GM23338 (cell line): ENCODE measurements around the gene GPR158. TPM values are rescaled to one million over a fixed set of nuclear protein-coding genes. Genes with fewer than 3 reads are reported as not detected.

ENCODE experiments used
- ATAC-seq: fragments of 200-7000 bp; cut with Tn5 transposase; 3 replicates; pipeline ENCODE4 v1.9.1; 2020
- DNase-seq: peaks from one replicate; pipeline ENCODE4 v3.0.0-alpha.2; 2015; ENCODE audit warnings: low spot score
- H2AFZ ChIP-seq: fragments of 200-600 bp; sonication (generic); 2 replicates; pipeline ENCODE4 v1.8.0; 2016; ENCODE audit warnings: antibody characterized with exemption, mild to moderate bottlenecking, moderate library complexity
- H3F3A ChIP-seq: fragments of 200-600 bp; sonication (generic); replicated peaks from 2 replicates; pipeline ENCODE4 v1.8.0; 2017; ENCODE audit warnings: antibody characterized with exemption, mixed run types, low read depth
- H3K27ac ChIP-seq: fragments of 200-600 bp; sonication (generic); 2 replicates; pipeline ENCODE4 v1.6.1; 2016; ENCODE audit warnings: low read depth
- H3K27me3 ChIP-seq: fragments of 200-600 bp; sonication (generic); 2 replicates; pipeline ENCODE4 v1.8.0; 2016; ENCODE audit warnings: mild to moderate bottlenecking, mixed run types, moderate library complexity; ENCODE audit not compliant: insufficient read depth
- H3K36me3 ChIP-seq: fragments of 200-600 bp; sonication (generic); 2 replicates; pipeline ENCODE4 v1.8.0; 2016; ENCODE audit warnings: mild to moderate bottlenecking; ENCODE audit not compliant: insufficient read depth
- H3K4me1 ChIP-seq: fragments of 200-600 bp; sonication (generic); 2 replicates; pipeline ENCODE4 v1.8.0; 2016; ENCODE audit warnings: mild to moderate bottlenecking, moderate library complexity; ENCODE audit not compliant: insufficient read depth
- H3K4me2 ChIP-seq: fragments of 200-600 bp; sonication (generic); 2 replicates; pipeline ENCODE4 v1.7.1; 2017; ENCODE audit warnings: mixed run types
- H3K4me3 ChIP-seq: fragments of 200-600 bp; sonication (generic); 2 replicates; pipeline ENCODE4 v1.6.1; 2016; ENCODE audit warnings: mixed run types
- H3K79me2 ChIP-seq: fragments of 200-600 bp; sonication (generic); replicated peaks from 2 replicates; pipeline ENCODE4 v1.8.0; 2017; ENCODE audit warnings: mild to moderate bottlenecking; ENCODE audit not compliant: insufficient read depth
- H3K9me2 ChIP-seq: fragments of 200-600 bp; sonication (generic); 2 replicates; pipeline ENCODE4 v1.8.0; 2017; ENCODE audit not compliant: insufficient read depth
- H4K20me1 ChIP-seq: fragments of 200-600 bp; sonication (generic); replicated peaks from 2 replicates; pipeline ENCODE4 v1.8.0; 2017; ENCODE audit warnings: mild to moderate bottlenecking; ENCODE audit not compliant: insufficient read depth
- H3K27ac Mint-ChIP-seq: 2 replicates; pipeline ENCODE4 v1.8.0; 2020; ENCODE audit warnings: inconsistent platforms, mild to moderate bottlenecking, moderate library complexity, mixed read lengths
- H3K27me3 Mint-ChIP-seq: 3 replicates; pipeline ENCODE4 v1.8.0; 2022; ENCODE audit warnings: low read depth, mild to moderate bottlenecking, moderate library complexity, mixed read lengths, inconsistent platforms; ENCODE audit not compliant: insufficient read depth, poor library complexity
- H3K36me3 Mint-ChIP-seq: 3 replicates; pipeline ENCODE4 v1.8.0; 2021; ENCODE audit warnings: low read depth, mild to moderate bottlenecking, inconsistent platforms, moderate library complexity, mixed read lengths
- H3K4me1 Mint-ChIP-seq: 3 replicates; pipeline ENCODE4 v1.8.0; 2020; ENCODE audit warnings: mild to moderate bottlenecking, inconsistent platforms, mixed read lengths
- H3K4me3 Mint-ChIP-seq: 3 replicates; pipeline ENCODE4 v1.8.0; 2021; ENCODE audit warnings: moderate library complexity, mild to moderate bottlenecking, inconsistent platforms, mixed read lengths
- H3K9me3 Mint-ChIP-seq: 3 replicates; pipeline ENCODE4 v1.8.0; 2020; ENCODE audit warnings: moderate library complexity, mild to moderate bottlenecking, inconsistent platforms, mixed read lengths
- CREB1 ChIP-seq: fragments of 250-450 bp; sonication (Bioruptor Pico); IDR thresholded peaks from 2 replicates; pipeline ENCODE4 v1.5.0; 2020; ENCODE audit warnings: low read depth, mild to moderate bottlenecking, moderate library complexity
- CTCF ChIP-seq, 2 experiments: fragments of 200-600 bp in 1 of 2; sonication (generic) in 1 of 2; conservative IDR thresholded peaks; 2 replicates each; pipeline versions ENCODE4 v1.5.1 to v1.6.1; 2016 to 2017; ENCODE audit warnings: antibody characterized with exemption in 2 of 2, low read depth in 2 of 2, mild to moderate bottlenecking in 2 of 2, moderate library complexity in 1 of 2
- ETS1 ChIP-seq: IDR thresholded peaks from 2 replicates; pipeline ENCODE4 v1.6.1; 2016; ENCODE audit warnings: antibody characterized with exemption
- EZH2 ChIP-seq: fragments of 200-600 bp; sonication (generic); IDR thresholded peaks from one replicate; pipeline ENCODE4 v1.8.0; 2017; ENCODE audit warnings: antibody characterized with exemption, mild to moderate bottlenecking, low read depth; ENCODE audit not compliant: unreplicated experiment
- EZH2phosphoT487 ChIP-seq: fragments of 200-600 bp; sonication (generic); IDR thresholded peaks from one replicate; pipeline ENCODE4 v1.8.1; 2018; ENCODE audit warnings: antibody characterized with exemption; ENCODE audit not compliant: unreplicated experiment
- JUNB ChIP-seq: IDR thresholded peaks from one replicate; pipeline ENCODE4 v1.6.1; 2016; ENCODE audit warnings: antibody characterized with exemption; ENCODE audit not compliant: unreplicated experiment
- NANOG ChIP-seq: IDR thresholded peaks from 2 replicates; pipeline ENCODE4 v1.6.1; 2016; ENCODE audit warnings: antibody characterized with exemption, borderline replicate concordance
- POLR2AphosphoS5 ChIP-seq: IDR thresholded peaks from 2 replicates; pipeline ENCODE4 v1.6.1; 2016; ENCODE audit warnings: antibody characterized with exemption, low read depth
- REST ChIP-seq: IDR thresholded peaks from one replicate; pipeline ENCODE4 v1.6.1; 2018; ENCODE audit warnings: antibody characterized with exemption; ENCODE audit not compliant: unreplicated experiment
- STAT1 ChIP-seq: IDR thresholded peaks from one replicate; pipeline ENCODE4 v1.6.1; 2016; ENCODE audit warnings: antibody characterized with exemption; ENCODE audit not compliant: unreplicated experiment
- ZNF114 ChIP-seq: fragments of 250-450 bp; sonication (Bioruptor Pico); IDR thresholded peaks from 2 replicates; pipeline ENCODE4 v1.5.0; 2020; ENCODE audit warnings: mild to moderate bottlenecking, moderate library complexity
- ZNF331 ChIP-seq: fragments of 250-450 bp; sonication (Bioruptor Pico); IDR thresholded peaks from 2 replicates; pipeline ENCODE4 v1.5.0; 2020; ENCODE audit warnings: low read depth, mild to moderate bottlenecking, moderate library complexity
- ZNF462 ChIP-seq: fragments of 250-450 bp; sonication (Bioruptor Pico); IDR thresholded peaks from 2 replicates; pipeline ENCODE4 v1.5.0; 2020; ENCODE audit warnings: mild to moderate bottlenecking, moderate library complexity
- polyA plus RNA-seq: library from polyadenylated mRNA; unstranded; fragments of >200 nt; fragmentation: Nextera tagmentation; extraction: Ambion mirVana; gene quantifications from 2 replicates; pipeline ENCODE4 v1.2.1, GENCODE V29; 2016
- total RNA-seq: library from RNA; depleted of rRNA; stranded (reverse); fragments of >200 nt; shearing (Covaris generic); gene quantifications from 2 replicates; pipeline ENCODE4 v1.2.3, GENCODE V29; 2014

GPR158 gene
- total and polyA plus RNA-seq, 2 experiments from 2014 or later: 0.13 to 1.5 TPM

- H3K4me3 ChIP-seq: no peak overlapping the region
- Mint-ChIP-seq H3K27ac (no peak overlapping the region), H3K4me1 (peaks cover 3% of the 10 kb centered on the region; the same call in 1 of the 3 replicates), H3K4me3 (no peak overlapping the region), H3K36me3 (no peaks in the 10 kb centered on the region), H3K9me3 (no peaks in the 10 kb centered on the region), H3K27me3 (no peaks in the 10 kb centered on the region)
- no peak overlapping the region for H3K4me2 ChIP-seq
- H4K20me1 ChIP-seq: no peaks in the 10 kb centered on the region
- no peaks in the 10 kb centered on the region for H3K27me3 ChIP-seq
- no peak for DNase-seq
- H2AFZ ChIP-seq: no peak overlapping the region
- H3K79me2 ChIP-seq: no peaks in the 10 kb centered on the region
- H3K27ac ChIP-seq: no peak overlapping the region
- TF ChIP-seq POLR2AphosphoS5: no peak
- no peak for TF ChIP-seq REST
- no peak for TF ChIP-seq ZNF331
- no peak for TF ChIP-seq CREB1 (CRISPR knock-in tag)
- TF ChIP-seq EZH2phosphoT487: no peak
- no peak for TF ChIP-seq STAT1
- TF ChIP-seq ZNF114 (CRISPR knock-in tag): no peak
- no peak for TF ChIP-seq EZH2
- no peak for TF ChIP-seq CTCF (conservative IDR thresholded peaks at IDR 0.05; ENCODE audit: low read depth in 2 of 2)
- TF ChIP-seq ETS1: no peak
- TF ChIP-seq JUNB: no peak
- no peak for TF ChIP-seq NANOG
- no peak for TF ChIP-seq ZNF462 (CRISPR knock-in tag)
- 0 out of 2 replicates have a peak, but pooled peaks cover 4% of the 10 kb centered on the region for H3K9me2 ChIP-seq
- no peak for ATAC-seq
- no peaks in the 10 kb centered on the region for H3K36me3 ChIP-seq
- H3K4me1 ChIP-seq: peaks cover 6% of the 10 kb centered on the region; the same call in 1 of the 2 replicates
- no peaks in the 10 kb centered on the region for H3F3A ChIP-seq
Measured at GRCh38 chr10:25532213-25532612, 357.4 kb downstream of the GPR158 start.
